HG03460 (cell line): ENCODE data around the gene SOX1.

Experiments
- ATAC-seq: cut with Tn5 transposase; IDR thresholded peaks from one replicate; pipeline ENCODE4 v1.9.1; 2021; ENCODE audit not compliant: unreplicated experiment

SOX1 gene

DNA sequence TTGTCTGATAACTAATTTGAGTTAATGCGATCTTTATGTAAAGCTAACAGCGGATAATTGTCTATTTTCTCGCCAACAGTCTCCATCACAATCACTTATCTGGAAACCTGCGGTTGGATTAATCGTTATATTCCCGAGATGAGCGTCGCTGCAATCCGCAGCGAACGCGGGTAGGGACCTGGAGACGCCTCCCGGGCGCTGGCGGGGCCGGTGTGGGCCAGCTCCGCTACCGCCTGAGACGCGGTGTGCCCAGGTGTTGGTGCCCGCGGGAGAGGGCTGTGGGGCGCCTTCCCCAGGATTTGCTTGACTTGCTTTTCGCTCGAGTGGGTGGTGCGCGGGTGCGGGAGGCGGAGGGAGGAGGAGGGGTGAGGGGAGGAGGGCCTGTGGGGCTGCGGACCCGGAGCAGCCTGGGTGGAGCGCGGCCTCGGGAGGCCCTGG lies 38.3 kb downstream of the SOX1 start:
- no peak for ATAC-seq

DNA sequence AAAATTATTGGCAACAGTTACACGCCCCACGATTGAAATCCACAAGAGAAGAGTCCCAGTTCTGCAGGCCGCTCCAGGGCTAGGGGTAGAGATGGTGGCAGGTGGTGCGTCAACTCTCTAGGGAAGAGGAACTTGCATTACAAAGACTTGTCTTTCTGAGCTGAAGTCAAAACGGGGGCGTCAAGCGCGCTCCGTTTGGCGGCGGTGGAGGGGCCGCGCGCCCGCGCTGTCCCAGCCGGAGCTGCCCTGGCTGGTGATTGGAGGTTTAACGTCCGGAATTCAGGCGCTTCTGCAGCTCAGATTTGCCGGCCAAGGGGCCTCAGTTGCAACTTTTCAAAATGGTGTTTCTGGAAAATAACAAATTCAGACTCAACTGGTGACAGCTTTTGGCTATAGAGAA lies 38.9 kb downstream of the SOX1 start:
- ATAC-seq = no peak

DNA sequence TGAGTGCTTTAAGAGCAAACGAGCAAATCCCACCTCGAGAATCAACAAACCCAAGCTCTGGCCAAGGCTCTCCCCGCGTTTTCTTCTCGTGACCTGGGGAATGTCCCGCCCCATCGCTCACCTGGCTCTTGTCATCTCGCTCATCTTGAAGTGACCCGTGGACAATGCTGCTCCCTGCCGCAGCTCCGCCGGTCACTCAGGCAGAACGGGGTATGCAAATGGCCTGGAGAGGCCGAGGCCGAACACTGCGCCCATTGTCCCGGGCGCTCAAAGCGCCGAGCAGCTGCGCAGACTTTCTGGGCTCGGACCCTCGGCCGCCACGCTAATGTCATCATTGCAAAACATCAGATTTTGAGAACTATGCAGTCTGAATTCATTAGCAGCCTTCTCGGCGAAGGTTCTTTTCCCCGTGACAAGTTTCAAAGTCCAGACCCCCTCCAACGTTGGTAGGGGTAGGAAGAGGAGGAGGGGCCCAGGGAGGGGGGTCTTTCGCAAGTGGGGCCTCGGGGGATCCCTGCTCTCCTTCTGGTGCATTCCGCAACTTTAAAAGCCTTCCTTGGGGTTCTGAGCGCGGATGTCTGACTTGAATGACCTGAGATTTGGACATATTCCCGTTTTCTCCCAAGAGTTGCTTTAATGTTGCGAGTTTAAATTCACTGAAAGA lies 39.7 kb downstream of the SOX1 start:
- no peak for ATAC-seq

DNA sequence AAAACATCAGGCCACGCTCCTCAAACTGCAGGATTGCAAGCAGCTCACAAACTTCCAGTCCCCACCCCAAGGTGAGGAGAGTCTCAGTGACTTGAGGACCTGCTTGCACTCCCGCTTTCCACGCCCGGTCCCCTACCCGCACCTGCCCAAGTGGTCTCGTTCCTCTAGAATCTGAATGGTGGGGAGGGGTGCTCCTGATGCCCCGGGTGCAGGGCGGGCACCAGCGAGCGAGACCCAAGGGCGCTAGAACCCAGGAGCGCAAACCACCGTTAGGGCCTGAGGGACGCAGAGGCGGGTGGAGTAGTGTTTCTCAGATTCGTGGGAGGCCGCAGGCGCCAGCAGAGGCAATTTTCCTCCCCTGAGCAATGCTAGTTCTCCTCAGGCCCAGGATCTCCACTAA lies 40.3 kb downstream of the SOX1 start:
- no peak for ATAC-seq

DNA sequence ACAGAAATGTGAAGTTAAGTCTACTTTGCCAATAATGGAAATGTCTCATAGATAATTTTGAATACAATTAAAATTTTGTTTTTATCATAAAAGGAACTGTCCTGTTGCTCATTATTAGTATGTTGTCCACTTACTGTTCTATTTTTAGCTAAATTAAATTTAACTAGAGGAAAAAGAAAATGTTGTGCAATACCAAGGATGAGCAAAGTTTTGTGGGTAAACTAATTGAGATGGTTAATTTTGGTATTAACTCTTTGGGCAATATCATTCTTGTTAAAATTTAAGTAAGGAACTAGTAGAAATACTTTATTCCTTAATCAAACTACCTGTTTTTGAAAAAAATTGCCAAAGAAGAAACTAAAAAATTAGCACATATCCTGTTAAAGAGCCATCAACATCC lies 43.5 kb downstream of the SOX1 start:
- no peak for ATAC-seq

DNA sequence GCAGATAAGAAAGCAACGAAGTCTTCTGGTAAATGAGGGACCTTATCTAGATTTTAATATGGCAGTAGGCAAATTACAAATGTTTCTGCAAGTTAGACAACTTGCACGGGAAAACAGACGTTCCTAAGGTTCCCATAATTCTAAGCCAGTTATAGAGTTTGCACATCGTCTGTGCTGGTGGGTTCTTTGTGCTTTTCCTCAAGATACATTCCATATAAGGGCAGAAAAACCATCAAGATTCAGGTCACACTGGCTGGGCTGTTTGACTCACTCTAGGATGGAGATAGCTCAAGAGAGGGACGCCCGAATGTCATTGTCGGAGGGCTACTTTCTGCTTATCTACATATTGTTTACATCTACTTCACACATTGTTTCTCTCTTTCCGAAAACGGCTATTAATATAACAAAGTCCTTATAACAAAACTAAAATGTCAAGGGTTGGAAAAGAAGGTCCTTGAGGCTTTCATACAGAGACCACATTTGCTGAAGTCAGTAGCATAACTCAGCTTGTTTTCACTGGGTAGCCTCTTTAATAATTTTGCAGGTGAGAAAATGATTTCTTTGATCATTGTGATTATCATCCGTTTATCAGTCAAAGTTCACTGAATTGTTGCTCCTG lies 44.4 kb downstream of the SOX1 start:
- ATAC-seq = no peak

DNA sequence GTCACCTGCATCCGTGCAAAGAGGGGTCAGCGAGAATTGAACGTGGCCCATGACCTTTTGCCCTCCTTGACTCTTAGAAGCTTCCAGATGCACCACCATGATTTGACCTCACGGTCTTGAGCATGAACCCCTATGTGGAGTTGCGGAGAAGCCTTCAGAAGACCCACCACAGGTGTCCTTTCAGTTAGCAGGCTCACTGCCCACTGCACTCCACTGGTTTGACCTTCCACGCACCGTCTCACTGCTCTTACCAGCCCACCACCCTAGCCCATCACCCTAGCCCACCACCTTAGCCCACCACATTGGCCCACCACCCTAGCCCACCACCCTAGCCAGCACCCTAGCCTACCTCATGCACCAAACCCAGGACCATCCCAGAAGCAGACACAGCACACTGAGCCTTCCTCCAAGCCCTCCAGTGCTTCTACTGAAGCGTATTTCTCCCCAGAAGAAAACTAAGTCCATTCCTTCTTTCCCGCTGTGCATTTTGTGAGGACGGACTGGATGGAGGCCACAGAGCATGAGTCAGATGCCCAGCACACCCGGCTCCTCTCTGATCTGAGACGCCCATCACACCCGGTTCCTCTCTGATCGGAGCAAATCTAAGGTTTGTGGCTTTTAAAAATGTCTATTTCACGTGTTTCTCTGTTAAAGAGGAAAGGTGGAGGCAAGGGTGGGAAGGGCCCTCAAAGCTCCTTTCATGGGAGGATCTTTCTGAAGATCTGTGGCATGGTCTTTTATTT lies 45.8 kb downstream of the SOX1 start:
- ATAC-seq = no peak

DNA sequence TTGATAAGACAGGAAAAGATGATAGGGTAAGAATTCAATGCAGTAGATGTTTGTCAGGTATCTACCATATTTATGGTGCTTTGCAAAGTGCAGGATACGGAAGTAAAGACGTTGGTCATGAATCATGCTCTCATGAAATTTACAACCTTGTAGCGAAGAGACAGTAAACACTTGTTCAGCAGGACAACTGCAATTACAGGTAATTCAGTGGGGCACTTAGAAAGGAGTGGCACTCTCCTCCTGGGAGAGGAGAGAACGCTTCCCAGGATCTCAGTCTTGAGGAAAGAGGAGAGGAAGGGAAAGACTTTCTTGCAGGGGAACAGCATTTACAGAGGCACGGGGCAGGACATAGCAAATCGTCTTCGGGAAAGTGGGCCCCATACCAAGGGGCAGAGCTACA lies 46.4 kb downstream of the SOX1 start:
- ATAC-seq = no peak

DNA sequence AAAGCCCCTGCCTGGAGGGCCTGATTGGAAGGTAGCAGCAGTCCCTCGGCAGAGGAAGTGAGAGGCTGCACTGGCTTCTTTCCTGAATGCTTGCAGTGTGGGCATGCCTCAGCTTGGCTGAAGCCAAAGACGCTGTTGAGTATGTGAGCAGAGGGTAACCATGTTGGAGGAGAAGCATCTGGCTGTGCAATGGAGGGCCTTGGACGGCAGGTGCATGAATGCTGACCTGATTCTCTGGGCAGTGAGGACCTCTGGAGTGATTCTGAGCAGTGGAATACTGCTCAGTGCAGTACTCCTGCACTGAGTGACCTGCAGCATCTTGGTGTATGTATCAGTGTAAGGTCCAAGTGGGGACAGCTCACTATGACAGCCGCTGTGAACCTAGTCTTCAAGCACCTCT lies 46.9 kb downstream of the SOX1 start:
- no peak for ATAC-seq

DNA sequence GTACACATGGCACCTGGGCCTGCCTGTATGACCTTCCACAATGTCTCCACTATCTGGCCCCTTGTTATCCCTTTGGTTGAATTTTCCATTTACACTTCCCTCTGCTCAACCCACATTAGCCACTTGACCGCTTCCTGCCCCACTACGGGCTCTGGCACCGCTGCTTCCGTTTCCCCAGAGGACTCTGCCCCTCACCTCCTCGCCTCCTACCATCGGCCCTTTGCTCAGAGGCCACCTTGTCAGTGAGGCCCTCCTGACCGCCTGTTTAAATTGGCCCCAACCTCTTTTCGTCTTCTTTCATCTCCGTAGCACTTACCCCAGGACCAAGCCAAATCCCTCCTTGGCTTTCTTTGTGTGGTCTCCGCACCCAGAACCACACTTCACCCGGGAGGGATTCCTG lies 47.4 kb downstream of the SOX1 start:
- ATAC-seq = no peak

DNA sequence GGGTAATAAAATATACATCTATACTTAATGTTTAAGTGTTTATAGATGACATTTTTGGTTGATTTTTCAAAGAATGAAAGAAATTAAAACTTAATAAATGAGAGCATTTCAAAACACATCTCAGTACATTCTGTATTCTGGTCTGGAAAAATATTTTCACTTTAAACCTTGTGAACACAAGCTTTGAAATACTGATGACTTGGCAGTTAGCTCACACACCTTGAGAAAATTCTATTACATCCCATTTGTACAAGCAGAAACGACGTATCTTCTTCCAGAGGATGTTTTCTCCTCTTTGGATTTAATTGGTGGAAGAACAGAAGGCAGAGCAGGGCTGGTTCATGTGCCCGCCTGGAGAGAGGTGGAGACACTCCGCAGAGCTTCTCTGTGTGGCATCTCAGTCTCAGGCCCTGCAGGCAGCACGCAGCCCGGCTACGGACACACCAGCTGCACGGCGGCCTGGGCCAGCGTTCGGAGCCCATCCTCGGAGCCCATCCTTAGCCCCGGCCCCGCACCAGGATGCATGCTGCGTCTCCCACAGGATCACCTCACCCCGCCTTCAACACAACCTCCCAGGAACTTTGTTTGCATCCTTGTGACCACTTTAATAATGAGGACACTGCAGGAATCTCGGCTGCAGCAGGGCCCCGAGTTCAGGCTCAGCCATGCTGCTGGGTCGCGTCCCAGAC lies 48.6 kb downstream of the SOX1 start:
- ATAC-seq = no peak

DNA sequence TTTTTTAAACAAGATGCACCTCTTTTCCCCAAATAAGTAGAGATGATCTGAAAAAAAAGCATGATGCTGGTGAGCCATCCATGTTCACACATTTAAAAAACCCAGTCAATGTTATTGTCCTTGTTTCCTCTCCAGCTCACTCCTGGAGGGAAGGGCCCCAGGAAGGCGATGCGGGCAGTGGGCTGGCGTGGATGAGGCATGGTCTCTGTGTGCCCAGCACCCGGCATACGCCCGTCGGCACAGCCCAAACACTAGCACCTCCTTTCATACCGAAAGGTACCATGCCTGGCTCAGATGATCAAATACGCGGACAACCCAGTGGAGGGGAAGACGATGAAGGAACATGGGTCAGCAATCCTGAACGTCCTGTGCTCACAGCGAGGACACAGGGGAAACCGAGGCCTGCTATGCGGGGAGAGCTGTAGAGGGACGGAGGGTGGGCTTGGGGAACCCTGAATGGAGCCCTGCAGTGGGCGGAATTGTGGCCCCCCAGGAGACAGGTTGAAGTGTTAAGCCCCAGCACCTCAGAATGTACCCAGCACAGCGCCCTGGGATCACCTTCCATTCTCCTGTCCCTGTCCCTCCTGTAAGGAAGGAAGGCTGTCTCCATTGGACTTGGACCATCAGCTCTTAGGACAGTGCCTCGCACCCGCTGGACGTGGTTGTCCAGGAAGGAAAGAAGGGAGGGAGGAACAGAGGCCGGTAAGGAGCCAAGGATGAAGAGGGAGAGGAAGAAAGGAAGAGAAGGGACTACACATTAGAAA lies 49.4 kb downstream of the SOX1 start:
- no peak for ATAC-seq

DNA sequence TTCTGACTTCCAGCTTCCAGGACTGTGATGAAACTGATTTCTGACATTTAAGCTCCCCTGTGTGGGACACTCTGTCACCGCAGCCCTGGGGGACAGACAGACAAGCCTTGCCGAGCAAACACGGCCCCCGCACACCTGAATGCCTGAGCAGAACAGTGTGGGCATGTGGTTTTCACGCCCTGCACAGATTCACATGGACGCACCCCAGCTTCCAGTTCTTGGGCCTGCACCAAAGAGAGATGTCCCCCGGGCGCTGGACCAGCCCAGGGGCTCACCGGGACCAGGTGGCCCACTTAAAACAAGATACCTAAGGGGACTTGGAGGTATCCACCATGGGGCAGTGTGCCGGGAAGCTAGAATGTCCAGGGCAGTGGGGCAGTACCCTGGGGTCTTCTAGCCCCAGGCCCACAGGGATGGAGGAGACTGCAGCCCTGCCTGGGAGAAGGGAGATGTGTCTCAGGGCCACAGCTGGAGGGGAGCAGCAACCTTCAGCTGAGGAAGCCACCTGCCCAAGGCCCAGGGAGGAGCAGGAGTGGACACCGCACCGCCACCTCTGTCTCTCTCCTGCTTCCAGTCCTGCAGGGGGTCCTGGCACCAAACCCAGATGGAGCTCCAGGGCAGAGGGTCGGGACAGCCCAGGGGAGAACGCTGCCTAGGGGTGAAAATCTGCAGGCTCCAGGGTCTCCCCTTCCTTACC lies 50.5 kb downstream of the SOX1 start:
- ATAC-seq = no peak

DNA sequence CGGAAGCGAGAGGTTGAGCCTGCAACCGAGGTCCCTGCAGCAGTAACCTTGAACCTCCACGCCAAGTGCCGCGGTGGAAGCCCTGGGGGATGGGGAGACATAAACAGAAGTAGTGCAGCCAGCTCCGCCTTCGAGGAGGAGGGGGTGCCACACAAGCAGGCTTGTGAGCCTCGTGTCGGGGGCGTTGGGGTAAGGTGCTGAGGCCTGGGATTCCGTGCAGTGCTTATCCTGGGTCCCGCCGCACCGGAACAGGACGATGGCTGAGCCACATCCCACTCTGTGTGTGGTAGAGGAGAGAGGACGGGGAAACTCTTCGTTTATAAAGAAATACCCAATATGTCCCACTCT lies 51.0 kb downstream of the SOX1 start:
- no peak for ATAC-seq

DNA sequence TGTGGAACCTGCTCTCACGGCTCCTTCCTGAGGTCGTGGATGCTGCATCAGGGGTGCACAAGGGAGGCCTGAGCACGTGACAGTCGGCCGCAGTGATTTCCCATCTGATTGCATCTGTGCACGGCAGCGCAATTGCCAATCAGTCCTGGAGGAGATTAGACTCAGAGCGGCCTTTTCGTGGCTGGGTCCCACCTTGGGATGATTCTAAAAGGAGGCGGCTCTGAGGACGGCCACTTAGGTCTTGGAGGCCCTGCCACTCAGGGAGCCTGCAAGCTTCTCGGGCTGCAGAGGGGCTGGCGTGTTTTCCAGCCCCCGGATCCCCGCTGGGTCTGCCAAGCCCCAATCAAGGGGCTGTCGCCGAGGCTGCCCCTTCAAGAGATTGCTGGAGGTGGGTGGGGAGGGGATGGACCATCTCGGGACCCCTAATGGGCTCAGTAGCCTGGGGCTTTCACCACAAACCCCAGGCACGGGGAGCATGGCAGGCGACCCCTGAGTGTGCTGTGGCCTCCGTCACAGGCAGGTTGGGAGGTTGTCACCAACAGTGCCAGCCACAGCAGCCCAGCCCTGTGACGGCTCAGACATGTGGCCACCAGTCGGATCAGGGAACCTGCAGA lies 51.6 kb downstream of the SOX1 start:
- no peak for ATAC-seq

DNA sequence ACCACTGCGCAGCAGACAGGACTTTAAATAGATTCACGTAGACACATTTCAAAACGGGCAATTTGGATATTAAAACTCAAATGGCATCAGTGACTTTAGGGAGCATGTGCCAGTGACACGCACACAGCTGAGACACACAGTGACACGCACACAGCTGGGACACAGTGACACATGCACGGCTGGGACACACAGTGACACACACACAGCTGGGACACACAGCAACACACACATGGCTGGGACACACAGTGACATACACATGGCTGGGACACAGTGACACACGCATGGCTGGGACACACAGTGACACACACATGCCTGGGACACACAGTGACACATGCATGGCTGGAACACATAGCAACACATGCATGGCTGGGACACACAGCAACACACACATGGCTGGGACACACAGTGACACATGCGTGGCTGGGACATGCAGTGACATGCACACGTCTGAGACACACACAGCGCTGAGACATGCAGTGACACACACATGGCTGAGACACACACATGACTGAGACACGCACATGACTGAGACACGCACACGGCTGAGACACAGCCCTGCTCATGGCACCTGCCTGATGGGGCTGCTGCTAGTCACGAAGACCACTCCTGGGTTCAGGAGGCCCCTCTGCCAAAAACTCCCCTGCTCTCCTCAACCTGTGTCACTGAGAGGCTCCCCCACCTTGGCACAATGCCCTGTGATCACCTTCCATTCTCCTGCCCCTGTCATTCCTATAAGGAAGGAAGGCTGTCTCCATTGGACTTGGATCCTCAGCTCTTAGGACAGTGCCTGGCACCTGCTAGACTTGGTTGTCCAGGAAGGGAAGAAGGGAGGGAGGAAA lies 52.5 kb downstream of the SOX1 start:
- ATAC-seq = no peak

DNA sequence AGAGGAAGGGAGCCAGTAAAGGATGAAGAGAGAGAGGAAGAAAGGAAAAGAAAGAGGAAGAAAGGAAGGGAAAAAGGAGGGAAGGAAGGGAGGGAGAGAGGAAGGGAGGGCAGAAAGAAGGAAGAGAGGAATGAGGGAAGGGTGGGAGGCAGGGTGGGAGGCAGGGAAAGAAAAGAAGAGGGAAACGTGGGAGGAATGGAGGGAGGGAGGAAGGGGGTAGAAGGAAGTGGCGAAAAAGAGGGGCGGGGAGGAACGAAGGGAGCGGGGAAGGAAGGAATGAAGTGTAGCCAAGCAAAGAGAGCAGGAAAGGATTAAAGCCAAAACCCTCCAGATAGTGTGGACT lies 53.1 kb downstream of the SOX1 start:
- no peak for ATAC-seq
